HepG2 (cell line): ENCODE results near the gene TEX19. TPM values are rescaled to one million over a fixed set of nuclear protein-coding genes. Genes with fewer than 3 reads are reported as not detected.

Experiments
- ARID5B ChIP-seq: IDR thresholded peaks from 2 replicates; pipeline ENCODE4 v1.4.0; 2020; ENCODE audit warnings: mild to moderate bottlenecking, missing genetic modification reagents
- ARNT ChIP-seq: fragments of 450-650 bp; IDR thresholded peaks from 2 replicates; pipeline ENCODE4 v1.6.1; 2017
- CC2D1A ChIP-seq: sonication (generic); formaldehyde crosslinking; IDR thresholded peaks from 2 replicates; pipeline ENCODE4 v1.8.1; 2023; ENCODE audit warnings: mild to moderate bottlenecking, missing genetic modification reagents
- DDIT3 ChIP-seq: sonication (generic); formaldehyde crosslinking; IDR thresholded peaks from 2 replicates; pipeline ENCODE4 v1.4.0; 2020; ENCODE audit warnings: mild to moderate bottlenecking, missing genetic modification reagents
- EED ChIP-seq: sonication (generic); formaldehyde crosslinking; IDR thresholded peaks from 2 replicates; pipeline ENCODE4 v1.5.0; 2020; ENCODE audit warnings: mild to moderate bottlenecking, missing genetic modification reagents
- ERF ChIP-seq: IDR thresholded peaks from 2 replicates; pipeline ENCODE4 v1.6.1; 2018; ENCODE audit warnings: missing biosample characterization, missing genetic modification reagents
- KLF6 ChIP-seq: IDR thresholded peaks from 2 replicates; pipeline ENCODE4 v1.8.0; 2016; ENCODE audit warnings: missing biosample characterization, missing genetic modification reagents
- MAF1 ChIP-seq: sonication (generic); formaldehyde crosslinking; IDR thresholded peaks from 2 replicates; pipeline ENCODE4 v1.5.0; 2020; ENCODE audit warnings: missing genetic modification reagents, borderline replicate concordance
- NBN ChIP-seq: fragments of 450-650 bp; conservative IDR thresholded peaks from 2 replicates; pipeline ENCODE4 v1.6.1; 2017
- SALL2 ChIP-seq: sonication (generic); formaldehyde crosslinking; IDR thresholded peaks from 2 replicates; pipeline ENCODE4 v1.8.1; 2023; ENCODE audit warnings: mild to moderate bottlenecking, missing genetic modification reagents, inconsistent platforms
- SMAD9 ChIP-seq: sonication (generic); formaldehyde crosslinking; IDR thresholded peaks from 2 replicates; pipeline ENCODE4 v1.5.1; 2020; ENCODE audit warnings: mild to moderate bottlenecking, missing genetic modification reagents
- XRCC5 ChIP-seq: fragments of 200-400 bp; formaldehyde crosslinking; optimal IDR thresholded peaks from 2 replicates; pipeline ENCODE3; 2017; ENCODE audit warnings: mild to moderate bottlenecking, low read length
- ZKSCAN1 ChIP-seq: fragments of 150-350 bp; IDR thresholded peaks from 2 replicates; pipeline ENCODE4 v1.6.1; 2014; ENCODE audit warnings: low read length
- ZMYM2 ChIP-seq: sonication (generic); formaldehyde crosslinking; IDR thresholded peaks from 2 replicates; pipeline ENCODE4 v1.8.0; 2022; ENCODE audit warnings: mild to moderate bottlenecking, missing genetic modification reagents
- ZNF329 ChIP-seq: sonication (generic); formaldehyde crosslinking; IDR thresholded peaks from 2 replicates; pipeline ENCODE4 v1.9.0; 2021; ENCODE audit warnings: low read depth, mild to moderate bottlenecking, missing genetic modification reagents
- ZNF33B ChIP-seq: sonication (generic); formaldehyde crosslinking; IDR thresholded peaks from 2 replicates; pipeline ENCODE4 v1.5.1; 2020; ENCODE audit warnings: mild to moderate bottlenecking, missing genetic modification reagents
- ZNF556 ChIP-seq: sonication (generic); formaldehyde crosslinking; IDR thresholded peaks from 2 replicates; pipeline ENCODE4 v1.4.0; 2020; ENCODE audit warnings: mild to moderate bottlenecking, missing genetic modification reagents, borderline replicate concordance
- ZNF570 ChIP-seq: sonication (generic); formaldehyde crosslinking; IDR thresholded peaks from 2 replicates; pipeline ENCODE4 v1.4.0; 2020; ENCODE audit warnings: mild to moderate bottlenecking, missing genetic modification reagents, borderline replicate concordance
- ZNF607 ChIP-seq: sonication (generic); formaldehyde crosslinking; IDR thresholded peaks from 2 replicates; pipeline ENCODE4 v1.5.1; 2020; ENCODE audit warnings: missing genetic modification reagents, mild to moderate bottlenecking, borderline replicate concordance
- ZNF703 ChIP-seq: sonication (generic); formaldehyde crosslinking; IDR thresholded peaks from 2 replicates; pipeline ENCODE4 v1.5.1; 2020; ENCODE audit warnings: missing genetic modification reagents, mild to moderate bottlenecking, moderate library complexity, borderline replicate concordance
- ZNF710 ChIP-seq: sonication (generic); formaldehyde crosslinking; IDR thresholded peaks from 2 replicates; pipeline ENCODE4 v1.5.0; 2020; ENCODE audit warnings: mild to moderate bottlenecking, missing genetic modification reagents, borderline replicate concordance
- ZNF83 ChIP-seq: sonication (generic); formaldehyde crosslinking; IDR thresholded peaks from 2 replicates; pipeline ENCODE4 v1.4.0; 2020; ENCODE audit warnings: missing genetic modification reagents, mild to moderate bottlenecking, borderline replicate concordance
- ZNF850 ChIP-seq: sonication (generic); formaldehyde crosslinking; conservative IDR thresholded peaks from 2 replicates; pipeline ENCODE4 v1.9.0; 2021; ENCODE audit warnings: mild to moderate bottlenecking, missing genetic modification reagents
- polyA plus RNA-seq, 8 experiments: library from polyadenylated mRNA; depleted of rRNA in 3 of 8; stranded (reverse) in 7 of 8; unstranded in 1 of 8; fragments of >200 nt; fragmentation: Illumina TruSeq in 4 of 8; extraction: Trizol in 4 of 8; gene quantifications; 2 replicates each; pipeline versions ENCODE4 v1.2.1 to v1.2.3, GENCODE V29; 2011 to 2016; ENCODE audit warnings: low read depth in 4 of 8, missing spikeins in 1 of 8, mixed read lengths in 1 of 8; ENCODE audit not compliant: insufficient read depth in 1 of 8
- total RNA-seq, 5 experiments: library from RNA; depleted of rRNA; stranded (reverse); fragments of >200 nt; fragmentation: Illumina TruSeq; extraction: Trizol; gene quantifications; 2 replicates each; pipeline ENCODE4 v1.2.3, GENCODE V29; 2016; ENCODE audit warnings: low read depth in 1 of 5
- TF ChIP-seq, protein P1 (sequence below): sonication (generic); formaldehyde crosslinking; IDR thresholded peaks from 2 replicates; pipeline ENCODE4 v1.9.0; 2021; ENCODE audit warnings: missing genetic modification reagents, mild to moderate bottlenecking, borderline replicate concordance

TEX19 gene
- total and polyA plus RNA-seq, 2 of the 13 experiments (the other 11 are each of a cell fraction or from before 2014, with no cell fraction given), result 1.3 to 6.0 TPM

- TF ChIP-seq ZNF33B (CRISPR knock-in tag) (0 out of 2 replicates have a peak, but pooled peaks have one; percentile 41), ZNF329 (no peak), XRCC5 (peak; percentile 75), ZNF556 (no peak), ZNF703 (CRISPR knock-in tag) (no peak), ARNT (no peak), DDIT3 (CRISPR knock-in tag) (no peak), ZNF570 (no peak), ZNF850 (CRISPR knock-in tag) (no peak), ARID5B (peak; percentile 38; the same call in 1 of the 2 replicates), ERF (peak; percentile 72), NBN (no peak), ZNF710 (CRISPR knock-in tag) (no peak), ZNF607 (CRISPR knock-in tag) (no peak), EED (CRISPR knock-in tag) (no peak), ZKSCAN1 (no peak), MAF1 (CRISPR knock-in tag) (no peak), CC2D1A (CRISPR knock-in tag) (no peak), SALL2 (CRISPR knock-in tag) (no peak), KLF6 (CRISPR knock-in tag) (no peak), ZMYM2 (CRISPR knock-in tag) (no peak), SMAD9 (CRISPR knock-in tag) (no peak), ZNF83 (CRISPR knock-in tag) (no peak)
- TF ChIP-seq, protein P1, sequence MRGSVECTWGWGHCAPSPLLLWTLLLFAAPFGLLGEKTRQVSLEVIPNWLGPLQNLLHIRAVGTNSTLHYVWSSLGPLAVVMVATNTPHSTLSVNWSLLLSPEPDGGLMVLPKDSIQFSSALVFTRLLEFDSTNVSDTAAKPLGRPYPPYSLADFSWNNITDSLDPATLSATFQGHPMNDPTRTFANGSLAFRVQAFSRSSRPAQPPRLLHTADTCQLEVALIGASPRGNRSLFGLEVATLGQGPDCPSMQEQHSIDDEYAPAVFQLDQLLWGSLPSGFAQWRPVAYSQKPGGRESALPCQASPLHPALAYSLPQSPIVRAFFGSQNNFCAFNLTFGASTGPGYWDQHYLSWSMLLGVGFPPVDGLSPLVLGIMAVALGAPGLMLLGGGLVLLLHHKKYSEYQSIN (CRISPR knock-in tag), result no peak
Measured at GRCh38 chr17:82388223-82388921, 29.3 kb downstream of the TEX19 start (continued).
